HL-60 (cell line): ENCODE measurements around the gene SEMA3D.

ENCODE experiments used
- DNase-seq, 2 experiments: peaks; one replicate each; pipeline ENCODE4 v3.0.0-alpha.2; 2010 to 2020; ENCODE audit warnings: low read depth in 1 of 2, low spot score in 1 of 2
- H3K27ac ChIP-seq: fragments of 250-450 bp; sonication (Bioruptor Pico); replicated peaks from 2 replicates; pipeline ENCODE4 v1.5.1; 2020; ENCODE audit warnings: mild to moderate bottlenecking, moderate library complexity
- H3K27me3 ChIP-seq: fragments of 250-450 bp; sonication (Bioruptor Pico); 2 replicates; pipeline ENCODE4 v1.5.1; 2021; ENCODE audit warnings: mild to moderate bottlenecking, moderate library complexity; ENCODE audit not compliant: insufficient read depth, poor library complexity, severe bottlenecking
- H3K4me3 ChIP-seq: replicated peaks from 2 replicates; pipeline ENCODE4 v1.5.1; 2011; ENCODE audit warnings: mild to moderate bottlenecking, control low read depth, low read length; ENCODE audit not compliant: insufficient read depth
- CTCF ChIP-seq: IDR thresholded peaks from one replicate; pipeline ENCODE4 v1.5.1; 2011; ENCODE audit warnings: low read length, control low read depth, inconsistent platforms; ENCODE audit not compliant: insufficient read depth
- GABPA ChIP-seq: IDR thresholded peaks from 2 replicates; pipeline ENCODE4 v1.6.1; 2012; ENCODE audit warnings: low read depth
- POLR2AphosphoS5 ChIP-seq: IDR thresholded peaks from 2 replicates; pipeline ENCODE4 v1.6.1; 2012; ENCODE audit warnings: low read depth
- REST ChIP-seq: IDR thresholded peaks from 2 replicates; pipeline ENCODE4 v1.6.1; 2012; ENCODE audit warnings: low read depth; ENCODE audit not compliant: insufficient replicate concordance
- SPI1 ChIP-seq: IDR thresholded peaks from 2 replicates; pipeline ENCODE4 v1.6.1; 2012; ENCODE audit warnings: low read depth, mild to moderate bottlenecking, borderline replicate concordance

SEMA3D gene

GRCh38 chr7:85222522-85222921 lies 35.7 kb upstream of the SEMA3D start:
- H3K27ac ChIP-seq = no peak overlapping the region
- no peaks in the 10 kb centered on the region for H3K27me3 ChIP-seq
- no peak for TF ChIP-seq REST
- TF ChIP-seq CTCF = no peak
- TF ChIP-seq GABPA = no peak
- no peak for TF ChIP-seq SPI1
- TF ChIP-seq POLR2AphosphoS5 = no peak
- H3K4me3 ChIP-seq = no peak overlapping the region
- DNase-seq = no peak

GRCh38 chr7:85221796-85222195 lies 34.9 kb upstream of the SEMA3D start:
- no peak for DNase-seq
- TF ChIP-seq SPI1 (no peak), POLR2AphosphoS5 (no peak), CTCF (no peak), GABPA (no peak), REST (no peak)
- Histone ChIP-seq H3K27ac (no peak overlapping the region), H3K4me3 (no peak overlapping the region), H3K27me3 (no peaks in the 10 kb centered on the region)

- Histone ChIP-seq H3K27ac (no peak overlapping the region), H3K4me3 (no peak overlapping the region), H3K27me3 (no peaks in the 10 kb centered on the region)
- DNase-seq = no peak
- TF ChIP-seq REST (no peak), CTCF (no peak), SPI1 (no peak), POLR2AphosphoS5 (no peak), GABPA (no peak)
Measured at GRCh38 chr7:85220651-85221050, 33.8 kb upstream of the SEMA3D start.
